ENCODE measurements around the gene NCS1. TPM values are rescaled to one million over a fixed set of nuclear protein-coding genes. Genes with fewer than 3 reads are reported as not detected.

Gene NCS1
- total RNA-seq, 1 experiment from 2014 or later: 68.7 TPM

- CTCF ChIA-PET: no interaction called here
These were observed 28.2 kb upstream of the NCS1 start for GRCh38 chr9:130143958-130144366.

More at GRCh38 chr9:130143958-130144366, 28.2 kb upstream of the NCS1 start:
- H3K79me2 ChIP-seq (ENCODE audit: insufficient read depth, low read length): no peaks in the 10 kb centered on the region
- DNase-seq (ENCODE audit: low read depth, low spot score) (no peak), ATAC-seq (no peak)
- no peak overlapping the region for H3K27ac ChIP-seq (ENCODE audit: low read depth, low read length)
- RAD21 ChIA-PET (ENCODE audit: low non-redundant PET in 1 of 2, low total read pairs in 2 of 2, uncharacterized antibody in 2 of 2, unreplicated experiment in 2 of 2): no interaction called here
- POLR2A ChIA-PET: no interaction called here
- no peaks in the 10 kb centered on the region for H3K9me3 ChIP-seq (ENCODE audit: control insufficient read depth in 1 of 2, insufficient read depth in 1 of 2, low read depth in 1 of 2, low read length in 2 of 2)
- TF ChIP-seq EZH2 (IDR thresholded peaks at IDR 0.05): no peak
- TF ChIP-seq SIN3A (IDR thresholded peaks at IDR 0.05; ENCODE audit: low read depth): no peak
- TF ChIP-seq YY1 (IDR thresholded peaks at IDR 0.05; ENCODE audit: extremely low read depth, insufficient replicate concordance, low read depth, low read length): no peak
- no peak for TF ChIP-seq SRF (IDR thresholded peaks at IDR 0.05; ENCODE audit: low read depth)
- no peak for TF ChIP-seq ATF3 (IDR thresholded peaks at IDR 0.05)
- TF ChIP-seq EGR1 (IDR thresholded peaks at IDR 0.05; ENCODE audit: low read depth): no peak
- no peak for TF ChIP-seq ZFX (IDR thresholded peaks at IDR 0.05)
- no peak for TF ChIP-seq FOSL1 (IDR thresholded peaks at IDR 0.05; ENCODE audit: low read depth)
- TF ChIP-seq RAD21 (IDR thresholded peaks at IDR 0.05; ENCODE audit: low read depth): no peak
- TF ChIP-seq EZH2phosphoT487 (IDR thresholded peaks at IDR 0.05; ENCODE audit: borderline replicate concordance): no peak
- TF ChIP-seq JUND (IDR thresholded peaks at IDR 0.05): no peak
- TF ChIP-seq POLR2AphosphoS5 (IDR thresholded peaks at IDR 0.05; ENCODE audit: low read depth, low read length): no peak
- no peak for TF ChIP-seq TCF7L2 (IDR thresholded peaks at IDR 0.05; ENCODE audit: borderline replicate concordance, extremely low read depth, insufficient read depth, insufficient read length)
- no peak for TF ChIP-seq ZBTB33 (IDR thresholded peaks at IDR 0.05; ENCODE audit: extremely low read depth, insufficient replicate concordance, low read length)
- TF ChIP-seq POLR2A (IDR thresholded peaks at IDR 0.05; ENCODE audit: borderline replicate concordance, extremely low read depth, insufficient read depth, insufficient read length): no peak
- no peak for TF ChIP-seq REST (IDR thresholded peaks at IDR 0.05; ENCODE audit: low read depth)
- no peak for TF ChIP-seq CEBPB (IDR thresholded peaks at IDR 0.05; ENCODE audit: low read depth)
- TF ChIP-seq SP1 (IDR thresholded peaks at IDR 0.05; ENCODE audit: low read depth): no peak
- no peaks in the 10 kb centered on the region for H3K9me2 ChIP-seq (ENCODE audit: insufficient read depth)
- no peaks in the 10 kb centered on the region for H4K20me1 ChIP-seq (ENCODE audit: insufficient read depth)
- intact Hi-C loops (cut with micrococcal nuclease): no loop called here
- H3K4me2 ChIP-seq (ENCODE audit: low read length): no peak overlapping the region
- BruUV-seq (replicated peaks): no TSS peak
- H3K27me3 ChIP-seq (ENCODE audit: insufficient read depth, low read length): peaks cover 34% of the 10 kb centered on the region
- no peaks in the 10 kb centered on the region for H3K36me3 ChIP-seq (ENCODE audit: control insufficient read depth in 1 of 2, insufficient read depth in 2 of 2, low read length in 2 of 2)
- no peak overlapping the region for H2AFZ ChIP-seq (ENCODE audit: low read depth, low read length, poor library complexity, severe bottlenecking)
- H3K9ac ChIP-seq (ENCODE audit: low read length): no peak overlapping the region
- no peak overlapping the region for H3K4me3 ChIP-seq (replicated peaks in 1 of 2; ENCODE audit: low read depth in 1 of 2, low read length in 2 of 2)
- H3K4me1 ChIP-seq (ENCODE audit: control insufficient read depth in 1 of 2, insufficient read depth in 2 of 2, low read length in 2 of 2): peaks cover 0 to 2% of the 10 kb centered on the region in 2 experiments; a peak in 1 of 4 replicates
